ENCODE data around the gene TULP4.

GRCh38 chr6:158431036-158431435, 118.8 kb downstream of the TULP4 start:
- no peak for TF ChIP-seq CTCF (conservative IDR thresholded peaks at IDR 0.05; ENCODE audit: low read depth, low read length)
- TF ChIP-seq EZH2 (IDR thresholded peaks at IDR 0.05; ENCODE audit: borderline replicate concordance, low read depth, low read length, poor library complexity, severe bottlenecking), result no peak

Measured in A673 (cell line).